ENCODE data around the gene MAPKAPK3. TPM values are rescaled to one million over a fixed set of nuclear protein-coding genes. Genes with fewer than 3 reads are reported as not detected.

Gene MAPKAPK3
- total and polyA plus RNA-seq, 2 of the 8 experiments (the other 6 are each of a cell fraction or from before 2014, with no cell fraction given), result 65.4 to 99.8 TPM

DNA sequence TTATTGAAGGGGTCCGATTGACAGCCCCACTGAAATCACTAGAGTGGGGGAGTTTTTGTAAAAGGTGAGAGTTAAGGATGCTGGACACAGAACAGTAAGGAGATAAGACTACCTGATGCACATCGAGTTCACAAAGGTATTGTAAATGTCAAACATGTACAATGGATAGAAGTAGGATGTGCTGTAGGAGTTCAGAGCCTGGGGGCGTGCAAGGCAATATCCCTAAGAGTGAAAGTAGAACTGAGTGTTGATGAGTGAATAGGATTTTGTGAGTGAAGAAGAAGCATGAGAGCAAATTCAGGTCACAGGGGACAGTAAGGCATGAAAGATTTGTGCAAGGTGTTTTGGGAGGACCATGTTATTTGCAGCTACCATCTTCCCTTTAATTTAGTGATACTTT, 79.3 kb downstream of the MAPKAPK3 start (continued):
- no peak for TF ChIP-seq RBBP5 (IDR thresholded peaks at IDR 0.05; ENCODE audit: borderline replicate concordance, low read depth, low read length)
- no peak for TF ChIP-seq CHD1 (IDR thresholded peaks at IDR 0.05; ENCODE audit: low read depth, low read length)
- no peak for TF ChIP-seq NANOG (IDR thresholded peaks at IDR 0.05; ENCODE audit: insufficient read depth, low read depth, low read length, poor library complexity, severe bottlenecking)
- no peak for TF ChIP-seq GTF2F1 (IDR thresholded peaks at IDR 0.05; ENCODE audit: borderline replicate concordance, low read depth, low read length)
